T1000 (cell line): ENCODE results near the gene THADA.

ENCODE experiments used
- DNase-seq: peaks from one replicate; lab custom pipeline; 2025; ENCODE audit warnings: mixed read lengths; lab: John Stamatoyannopoulos, UW

Gene THADA

DNA sequence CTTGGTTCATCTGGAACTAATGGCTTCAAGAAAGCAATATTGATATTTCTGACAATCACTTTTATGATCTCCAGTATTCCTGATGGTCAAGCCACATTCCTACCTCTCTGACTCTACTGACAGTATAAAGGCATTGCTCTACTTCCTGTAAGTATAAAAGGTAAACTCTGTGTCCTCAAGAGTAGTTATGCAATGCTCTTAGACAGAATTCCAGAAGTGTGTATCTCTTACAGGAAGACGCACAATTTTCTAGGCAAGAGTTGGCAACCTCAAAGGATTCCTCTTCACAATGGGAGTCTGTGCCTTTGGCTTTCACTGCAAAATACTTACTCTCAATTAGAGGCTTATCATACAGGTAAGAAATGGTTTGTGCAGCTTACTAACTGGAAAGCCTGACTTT is 100.1 kb downstream of the THADA start:
- no peak for DNase-seq

DNA sequence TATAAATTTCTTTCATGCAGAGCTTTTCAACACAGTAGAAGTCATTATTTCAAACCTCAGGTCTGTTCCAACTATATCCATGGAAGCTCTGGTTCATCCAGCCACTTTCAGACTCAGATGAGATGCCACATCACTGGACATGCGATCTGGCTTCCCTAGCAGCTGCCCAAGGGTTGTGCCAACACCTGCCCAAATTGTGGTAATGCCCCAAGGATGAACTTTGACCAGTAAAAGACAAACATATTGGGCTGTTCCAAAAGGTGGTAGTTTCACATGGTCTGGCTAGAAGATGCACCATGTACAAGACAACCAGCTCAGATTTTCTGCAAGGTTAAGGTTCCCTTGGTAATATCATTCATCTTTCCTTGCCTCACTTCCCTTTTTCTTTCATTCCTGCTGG is 101.9 kb downstream of the THADA start:
- DNase-seq, result no peak

DNA sequence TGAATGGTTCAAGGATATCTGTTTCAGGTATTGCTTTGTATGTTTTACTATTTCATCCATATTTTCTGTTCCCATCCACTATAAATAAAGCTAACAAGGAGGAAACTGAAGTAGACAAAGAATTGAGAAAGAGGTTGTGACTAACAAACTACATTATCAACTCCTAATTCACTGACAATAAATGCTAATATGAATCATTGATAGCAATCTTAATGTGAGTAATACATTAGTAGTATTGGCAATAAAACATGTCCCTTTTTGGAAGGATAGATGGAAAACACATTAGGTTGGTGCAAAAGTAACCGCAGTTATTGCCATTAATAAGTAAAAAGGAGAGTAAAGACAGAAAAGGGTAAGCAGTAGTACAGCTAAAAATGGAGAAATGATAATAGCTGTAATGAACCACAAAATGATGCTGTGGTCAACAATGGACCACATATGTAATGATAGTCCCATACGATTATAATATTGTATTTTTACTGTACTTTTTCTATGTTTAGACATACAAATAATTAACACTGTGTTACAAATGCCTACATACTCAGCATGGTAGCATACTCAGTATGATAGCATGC is 104.7 kb downstream of the THADA start:
- no peak for DNase-seq

DNA sequence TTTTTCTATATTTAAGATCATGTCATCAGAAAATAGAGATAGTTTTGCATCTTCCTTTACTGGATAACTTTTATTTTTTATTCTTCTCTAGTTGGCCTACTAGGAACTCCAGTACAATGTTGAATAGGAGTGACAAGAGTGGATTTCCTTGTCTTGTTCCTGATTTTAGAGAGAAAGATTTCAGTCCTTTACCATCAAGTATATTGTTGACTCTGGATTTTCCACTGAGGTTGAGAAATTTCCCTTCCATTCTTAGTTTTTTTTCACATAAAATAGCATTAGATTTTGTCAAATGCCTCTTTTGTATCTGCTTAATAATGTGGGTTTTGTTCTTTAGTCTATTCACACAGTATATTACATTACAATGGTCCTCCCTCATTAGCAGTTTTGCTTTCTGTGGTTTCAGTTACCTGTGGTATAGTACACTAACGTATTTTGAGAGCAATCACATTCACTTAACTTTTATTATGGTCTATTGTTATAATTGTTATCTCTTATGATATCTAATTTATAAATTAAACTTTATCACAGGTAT is 105.5 kb downstream of the THADA start:
- DNase-seq, result no peak

DNA sequence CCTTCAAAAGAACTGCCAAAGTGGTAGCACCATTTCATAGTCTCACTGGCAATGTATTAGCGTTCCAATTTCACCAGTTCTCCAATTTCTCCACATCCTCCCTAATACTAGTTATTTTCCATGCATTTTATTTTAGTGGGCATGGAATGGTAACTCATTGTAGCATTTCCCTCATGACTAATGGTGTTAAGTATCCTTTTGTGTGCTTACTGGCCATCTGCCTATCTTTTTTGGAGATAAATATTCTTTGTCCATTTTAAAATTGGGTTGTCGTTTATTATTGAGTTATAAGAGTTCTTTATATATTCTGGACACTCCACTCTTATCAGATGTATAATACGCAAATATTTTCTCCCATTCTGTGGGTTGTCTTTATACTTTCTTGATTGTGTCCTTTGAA is 107.1 kb downstream of the THADA start:
- DNase-seq, result no peak

DNA sequence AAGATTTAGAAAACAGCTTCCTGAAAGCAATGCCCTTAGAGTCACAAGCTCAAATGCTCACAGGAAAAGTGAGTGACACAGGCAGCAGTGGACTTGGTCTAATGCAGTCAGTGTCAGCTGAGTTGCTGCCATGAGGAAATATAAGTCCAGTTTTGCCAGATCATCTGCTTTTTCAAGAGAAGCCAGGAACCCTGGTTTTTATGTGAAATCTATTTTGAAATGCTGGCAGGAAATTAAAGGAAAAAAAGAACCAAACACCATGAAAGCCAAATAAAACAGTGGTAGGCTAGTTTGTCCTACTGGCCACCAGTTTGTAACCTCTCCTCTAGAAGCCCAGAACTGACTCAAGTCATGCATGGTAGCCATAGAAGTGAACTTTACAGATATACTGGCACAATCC is 109.2 kb downstream of the THADA start:
- DNase-seq, result no peak

DNA sequence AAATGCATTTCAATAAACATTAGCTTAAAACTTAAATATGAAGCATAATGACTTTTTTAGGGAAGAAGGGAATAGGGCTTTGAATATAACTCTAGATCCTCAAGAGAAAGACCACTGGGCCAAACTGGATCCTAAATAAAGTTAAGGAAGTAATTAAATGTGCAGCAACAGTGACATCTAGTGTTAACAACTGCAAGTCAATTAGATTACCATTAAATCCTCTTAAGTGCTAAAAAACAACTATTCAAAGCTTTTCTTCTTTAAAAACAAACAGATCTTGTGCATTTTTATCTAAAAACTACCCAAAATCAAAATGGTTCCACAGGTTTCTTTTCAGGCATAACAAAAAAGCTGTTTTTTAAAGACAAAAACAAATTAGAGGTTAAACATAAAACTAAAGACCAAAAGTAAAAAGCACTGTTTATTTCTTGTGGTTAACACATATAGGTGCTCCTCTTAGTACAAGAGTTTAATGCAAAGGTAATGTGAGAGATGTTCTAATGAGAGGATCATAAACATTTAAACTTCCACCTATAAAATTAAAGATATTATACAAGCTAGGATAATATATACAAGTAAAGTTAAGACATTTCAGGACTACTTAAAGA is 111.4 kb downstream of the THADA start:
- no peak for DNase-seq

DNA sequence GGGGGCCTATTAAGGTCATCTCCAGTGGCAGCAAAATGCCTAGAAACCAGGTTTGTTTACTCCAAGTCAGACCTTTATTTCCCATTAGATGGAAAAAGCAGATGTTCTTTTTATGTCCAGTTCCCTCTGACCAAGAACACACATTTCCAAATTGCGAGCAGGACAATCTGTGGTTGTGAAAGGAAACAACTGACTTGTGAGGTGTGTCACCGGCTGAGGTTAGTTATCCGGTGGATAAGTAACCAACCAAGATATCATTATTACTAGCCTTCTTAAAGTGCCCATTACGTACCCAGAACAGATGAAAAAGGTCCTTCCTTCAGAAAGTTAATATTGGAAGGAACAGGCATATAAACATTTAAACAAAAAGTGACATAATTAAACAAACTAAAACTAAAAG is 112.9 kb downstream of the THADA start:
- no peak for DNase-seq

DNA sequence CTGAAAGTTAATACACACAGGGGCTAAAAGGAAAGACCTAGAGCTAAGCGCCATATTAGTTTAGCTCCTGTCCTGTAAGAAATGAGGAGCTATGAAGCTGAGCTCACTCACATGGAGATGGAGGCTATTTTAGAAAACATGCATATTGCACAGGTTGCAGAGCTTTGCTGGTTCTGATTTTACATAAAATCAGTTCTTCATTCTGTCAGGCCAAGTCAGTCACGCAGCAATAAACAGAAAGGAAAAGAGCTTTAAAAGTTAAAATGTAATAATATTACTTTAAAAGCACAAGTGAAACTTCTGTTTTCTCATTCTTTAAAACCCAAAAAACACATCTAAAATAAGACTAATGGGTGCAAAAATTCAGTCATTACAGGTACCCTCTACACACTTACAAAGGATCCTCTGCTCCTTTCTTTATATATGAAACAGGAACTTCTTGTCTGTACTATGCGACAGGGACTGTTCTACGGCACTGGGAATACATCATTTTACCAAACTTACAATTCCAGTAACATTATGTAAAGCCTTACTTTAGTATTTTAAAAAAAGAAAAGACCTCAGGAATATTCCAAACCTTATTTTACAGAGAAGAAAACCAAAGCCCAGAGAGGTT is 113.8 kb downstream of the THADA start:
- DNase-seq, result no peak

DNA sequence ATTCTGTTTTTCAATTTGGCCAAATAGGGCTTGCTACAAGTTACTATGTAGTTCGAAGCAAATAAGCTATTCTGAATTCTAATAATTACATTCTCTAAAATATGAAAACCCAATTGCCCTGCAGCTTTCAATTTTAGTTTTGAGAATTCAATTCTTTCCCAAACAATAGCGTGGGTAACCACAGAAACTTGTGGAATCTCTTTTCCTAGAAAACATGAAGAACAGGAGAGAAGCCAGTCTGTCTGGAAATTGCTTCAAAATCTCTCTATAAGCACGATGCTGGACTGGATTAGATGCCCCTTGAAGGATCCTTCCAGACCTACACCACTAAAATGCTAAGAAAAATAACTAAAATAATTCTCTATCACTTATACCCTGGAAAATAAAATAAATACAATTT is 115.0 kb downstream of the THADA start:
- no peak for DNase-seq

DNA sequence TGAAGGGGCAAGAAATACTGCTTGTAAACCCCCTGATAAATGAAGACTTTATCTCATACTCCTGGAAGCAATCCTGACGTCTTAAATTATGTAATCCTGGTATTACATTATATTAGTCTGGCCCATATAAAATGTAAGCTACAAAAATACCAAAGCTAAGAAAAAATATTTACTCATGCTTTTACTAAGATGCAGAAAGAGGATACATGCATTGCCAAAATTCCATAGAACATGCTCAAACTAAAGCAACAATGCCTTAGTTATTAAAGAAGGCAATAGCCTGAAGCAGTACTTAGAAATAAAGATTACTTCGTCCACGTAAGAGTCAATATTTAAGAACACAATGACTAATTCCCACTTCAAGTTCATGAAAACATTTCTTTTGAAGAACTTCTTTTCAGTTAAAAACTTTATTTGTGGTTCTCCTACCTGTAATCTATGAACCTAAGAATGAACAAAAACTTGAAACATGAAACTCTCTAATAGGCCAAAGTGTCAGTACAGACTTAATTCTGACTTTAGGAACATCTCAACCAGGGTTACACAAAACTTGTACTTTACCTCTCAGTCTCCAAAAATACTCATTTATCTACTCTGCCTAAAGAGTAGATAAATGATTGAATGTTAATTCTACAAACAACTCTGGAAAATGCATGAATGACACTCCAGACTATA is 117.3 kb downstream of the THADA start:
- DNase-seq, result no peak

DNA sequence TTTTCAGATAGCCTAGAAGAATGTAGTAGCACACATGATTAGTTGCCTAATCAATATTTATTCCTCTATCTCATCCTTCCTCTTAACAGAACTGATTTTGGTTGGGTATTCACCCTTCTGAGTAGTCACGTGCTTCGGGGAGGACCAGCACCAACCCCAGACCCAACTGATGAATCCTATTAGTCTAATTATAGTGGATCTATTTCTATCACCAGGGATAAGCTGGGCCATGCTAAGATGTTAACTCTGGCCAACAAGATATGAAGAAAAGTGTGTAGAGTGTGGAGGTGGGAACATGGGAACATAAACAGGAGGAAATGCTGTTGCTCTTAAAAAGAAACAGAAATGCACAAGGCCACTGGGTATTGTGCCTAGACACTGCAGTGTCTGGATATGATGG is 119.9 kb downstream of the THADA start:
- DNase-seq, result no peak

DNA sequence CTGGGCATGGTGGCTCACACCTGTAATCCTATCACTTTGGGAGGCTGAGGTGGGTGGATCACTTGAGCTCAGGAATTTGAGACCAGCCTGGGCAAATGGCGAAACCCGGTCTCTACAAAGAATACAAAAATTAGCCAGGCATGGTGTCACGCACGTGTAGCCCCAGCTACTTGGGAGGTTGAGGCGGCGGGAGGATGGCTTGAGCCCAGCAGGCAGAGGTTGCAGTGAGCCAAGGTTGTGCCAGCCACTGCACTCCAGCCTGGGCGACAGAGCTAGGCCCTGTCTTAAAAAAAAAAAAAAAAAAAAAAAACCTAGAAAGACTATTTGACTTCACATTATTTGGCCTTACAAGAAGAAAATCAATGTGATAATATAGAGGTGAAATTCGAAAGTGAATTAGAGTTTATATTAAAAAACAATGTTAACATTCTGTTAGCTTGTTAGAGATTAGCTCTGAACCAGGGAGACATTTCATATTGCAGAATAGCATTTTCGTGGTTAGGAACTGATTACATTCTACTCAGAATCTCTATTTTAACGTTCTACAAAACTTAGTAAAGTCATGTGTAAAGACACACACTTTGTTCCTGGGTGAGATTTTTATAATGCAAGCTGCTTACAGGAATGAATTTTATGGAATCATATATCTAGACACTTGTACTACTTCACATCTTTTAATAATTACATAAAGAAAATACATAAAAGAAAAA is 120.5 kb downstream of the THADA start:
- DNase-seq, result no peak

DNA sequence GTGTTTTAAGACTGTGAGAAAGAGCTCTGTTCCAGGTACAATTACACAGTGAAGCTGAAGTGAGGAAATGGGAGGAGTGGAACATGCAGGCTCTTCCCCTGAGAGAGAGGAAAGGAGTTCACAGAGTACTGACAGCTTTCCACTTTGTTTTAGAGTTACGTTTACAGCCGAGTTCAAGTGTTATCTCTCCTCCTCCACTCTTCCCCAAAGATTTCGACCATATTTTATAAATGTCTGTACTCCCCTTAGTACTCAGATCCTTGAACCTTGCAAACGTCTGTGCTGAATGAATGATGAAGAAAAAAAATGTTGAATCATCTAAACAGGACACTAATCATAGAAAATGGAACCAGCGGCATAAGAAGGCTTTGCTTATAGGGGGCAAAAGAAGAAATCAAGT is 121.6 kb downstream of the THADA start:
- DNase-seq, result no peak

DNA sequence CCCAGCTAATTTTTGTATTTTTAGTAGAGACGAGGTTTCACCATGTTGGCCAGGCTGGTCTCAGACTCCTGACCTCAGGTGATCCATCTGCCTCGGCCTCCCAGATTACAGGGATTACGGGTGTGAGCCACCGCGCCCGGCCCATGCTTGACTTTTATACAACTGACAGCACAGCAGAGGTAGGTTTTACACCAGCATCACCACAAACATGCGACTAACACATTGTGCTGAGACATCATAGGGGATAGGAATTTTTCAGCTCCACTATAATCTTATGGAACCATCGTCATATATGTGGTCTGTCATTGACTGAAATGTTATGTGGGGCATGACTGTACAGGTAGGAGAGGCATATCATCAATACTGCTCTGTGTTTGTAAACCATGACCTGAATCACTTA is 122.1 kb downstream of the THADA start:
- no peak for DNase-seq

DNA sequence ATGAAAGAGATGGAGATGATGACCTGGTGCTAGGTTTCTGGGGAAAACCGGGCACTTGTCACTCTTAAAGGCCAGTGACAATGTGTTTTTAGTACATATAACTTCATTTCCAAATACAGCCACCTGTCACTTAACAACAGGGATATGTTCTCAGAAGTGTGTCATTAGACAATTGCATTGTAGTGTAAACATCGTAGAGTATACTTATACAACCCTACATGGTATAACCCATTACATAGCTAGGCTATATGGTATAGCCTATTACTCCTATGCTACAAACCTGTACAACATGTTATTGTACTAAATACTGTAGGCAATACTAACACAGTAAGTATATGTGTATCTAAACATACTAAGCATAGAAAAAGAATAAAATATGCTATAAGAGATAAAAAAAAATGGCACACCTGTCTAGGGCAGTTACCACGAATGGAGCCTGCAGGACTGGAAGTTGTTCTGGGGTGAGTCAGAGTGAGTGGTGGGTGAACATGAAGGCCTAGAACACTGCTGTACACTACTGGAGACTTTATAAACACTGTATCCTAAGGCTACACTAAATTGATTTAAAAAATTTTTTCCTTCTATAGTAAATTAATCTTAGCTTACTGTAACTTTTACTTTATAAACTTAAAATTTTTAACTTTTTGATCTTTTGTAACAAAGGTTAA is 123.2 kb downstream of the THADA start:
- no peak for DNase-seq

DNA sequence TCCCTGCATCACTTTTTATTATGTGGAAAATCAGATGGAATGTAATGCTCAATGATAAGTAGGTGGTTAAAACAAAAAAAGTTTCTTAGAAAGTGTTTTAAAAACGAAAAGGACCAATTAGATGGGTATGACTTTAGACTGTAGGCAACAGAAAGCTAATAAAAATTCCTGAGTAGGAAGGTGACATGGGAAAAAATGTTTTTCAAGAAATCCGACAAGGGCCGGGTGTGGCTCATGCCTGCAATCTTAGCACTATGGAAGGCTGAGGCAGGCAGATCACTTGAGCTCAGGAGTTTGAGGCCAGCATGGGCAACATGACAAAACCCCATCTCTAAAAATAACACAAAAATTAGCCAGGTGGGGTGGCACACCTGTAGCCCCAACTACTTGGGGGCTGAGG is 126.1 kb downstream of the THADA start:
- DNase-seq, result no peak

DNA sequence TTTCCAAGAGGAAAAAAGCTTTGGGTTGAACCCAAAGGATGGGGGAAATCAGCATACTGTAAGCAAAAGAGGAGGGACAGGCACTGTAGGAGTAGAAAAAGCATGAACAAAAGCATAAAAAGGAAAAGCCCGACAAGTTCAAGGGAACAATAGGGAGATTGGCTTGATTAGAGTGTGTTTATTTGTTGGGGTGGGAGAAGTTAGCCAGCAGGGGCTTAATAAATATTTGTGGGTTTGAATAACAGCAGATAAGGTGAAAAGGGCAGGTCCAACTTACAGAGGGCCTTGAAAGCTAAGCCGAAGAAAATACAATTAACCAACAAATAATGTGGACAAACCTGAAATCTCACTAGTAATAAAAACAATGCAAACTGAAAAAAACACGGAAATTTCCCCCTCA is 126.7 kb downstream of the THADA start:
- no peak for DNase-seq

DNA sequence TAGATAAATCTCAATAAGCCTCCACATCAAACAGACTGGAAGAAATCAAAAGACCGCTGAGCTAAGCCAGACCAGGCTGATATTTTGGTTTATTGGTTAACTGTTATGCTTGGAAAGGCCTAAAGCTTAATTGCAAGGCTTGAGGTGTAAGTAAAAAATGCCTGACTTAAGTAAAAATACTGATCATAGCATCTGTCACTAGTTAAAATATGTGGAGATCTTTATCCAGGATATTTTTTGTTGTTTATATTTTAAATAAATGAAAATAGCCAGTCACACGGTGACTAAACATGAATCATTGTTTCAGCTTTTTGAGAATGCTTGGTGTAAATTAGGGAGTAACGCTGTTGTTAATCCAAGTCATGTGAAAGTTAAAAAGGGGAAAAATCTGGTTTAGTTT is 127.9 kb downstream of the THADA start:
- DNase-seq, result no peak

DNA sequence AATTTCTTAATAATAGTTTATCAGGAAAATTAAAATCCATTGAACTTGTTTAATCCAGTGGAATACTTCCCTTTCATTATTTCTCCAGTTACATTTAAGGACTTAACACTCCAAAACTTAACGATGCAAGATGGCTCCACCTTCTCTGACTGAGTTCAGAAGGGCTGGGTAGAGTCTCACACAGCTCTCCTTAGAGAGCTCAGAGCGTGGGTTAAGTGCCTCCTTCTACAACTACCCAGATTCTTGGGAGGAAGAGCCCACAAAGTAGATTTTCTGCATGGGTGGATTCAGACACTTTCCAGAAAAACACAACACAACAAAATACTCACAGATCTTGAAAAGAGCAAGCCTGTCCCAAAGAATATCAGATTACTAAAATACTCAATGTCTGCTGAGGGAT is 130.6 kb downstream of the THADA start:
- DNase-seq, result no peak

DNA sequence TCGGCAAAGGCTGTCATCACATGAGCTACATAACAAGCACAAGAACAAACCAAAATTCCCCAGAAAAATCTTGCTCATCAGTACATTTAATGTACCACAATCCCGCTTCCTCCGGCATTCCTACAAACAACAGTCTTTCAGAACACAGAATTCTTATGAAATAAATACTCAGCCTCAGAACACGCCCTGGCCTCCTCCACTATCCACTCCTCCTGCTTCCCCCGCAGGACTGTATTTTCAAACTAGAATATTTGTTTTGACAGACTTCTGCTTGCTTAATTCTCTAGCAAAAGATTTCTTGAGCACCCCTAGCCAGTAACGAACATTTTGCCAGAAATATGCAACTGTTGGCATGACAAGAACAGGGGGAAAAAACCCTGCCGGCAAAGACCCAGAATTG is 131.2 kb downstream of the THADA start:
- DNase-seq, result no peak
